BLaER1 (cell line): ENCODE measurements around the gene FBXL14.
"Not testable (repeated sequence)": the region's sequence is repeated elsewhere in the genome, so short reads cannot be mapped to it uniquely, and the experiment has no call there.

Source experiments
- H3K27ac ChIP-seq: shearing (Covaris generic); formaldehyde crosslinking; 2 replicates; pipeline ENCODE4 v1.8.1; 2022
- H3K27me3 ChIP-seq: shearing (Covaris generic); formaldehyde crosslinking; 2 replicates; pipeline ENCODE4 v1.8.1; 2022
- H3K36me3 ChIP-seq: shearing (Covaris generic); formaldehyde crosslinking; 2 replicates; pipeline ENCODE4 v1.8.1; 2022
- H3K4me1 ChIP-seq: shearing (Covaris generic); formaldehyde crosslinking; 2 replicates; pipeline ENCODE4 v1.8.1; 2022
- H3K4me2 ChIP-seq: shearing (Covaris generic); formaldehyde crosslinking; 2 replicates; pipeline ENCODE4 v1.8.1; 2022
- H3K4me3 ChIP-seq: shearing (Covaris generic); formaldehyde crosslinking; 2 replicates; pipeline ENCODE4 v1.8.1; 2022
- H3K9ac ChIP-seq: shearing (Covaris generic); formaldehyde crosslinking; 2 replicates; pipeline ENCODE4 v1.8.1; 2022
- H3K9me3 ChIP-seq: shearing (Covaris generic); formaldehyde crosslinking; 2 replicates; pipeline ENCODE4 v1.8.1; 2022
- H4K20me1 ChIP-seq: shearing (Covaris generic); formaldehyde crosslinking; 2 replicates; pipeline ENCODE4 v1.8.1; 2022
- Cebpa-rat ChIP-seq: shearing (Covaris generic); IDR thresholded peaks from 2 replicates; pipeline ENCODE4 v1.8.1; 2022

The FBXL14 gene

DNA sequence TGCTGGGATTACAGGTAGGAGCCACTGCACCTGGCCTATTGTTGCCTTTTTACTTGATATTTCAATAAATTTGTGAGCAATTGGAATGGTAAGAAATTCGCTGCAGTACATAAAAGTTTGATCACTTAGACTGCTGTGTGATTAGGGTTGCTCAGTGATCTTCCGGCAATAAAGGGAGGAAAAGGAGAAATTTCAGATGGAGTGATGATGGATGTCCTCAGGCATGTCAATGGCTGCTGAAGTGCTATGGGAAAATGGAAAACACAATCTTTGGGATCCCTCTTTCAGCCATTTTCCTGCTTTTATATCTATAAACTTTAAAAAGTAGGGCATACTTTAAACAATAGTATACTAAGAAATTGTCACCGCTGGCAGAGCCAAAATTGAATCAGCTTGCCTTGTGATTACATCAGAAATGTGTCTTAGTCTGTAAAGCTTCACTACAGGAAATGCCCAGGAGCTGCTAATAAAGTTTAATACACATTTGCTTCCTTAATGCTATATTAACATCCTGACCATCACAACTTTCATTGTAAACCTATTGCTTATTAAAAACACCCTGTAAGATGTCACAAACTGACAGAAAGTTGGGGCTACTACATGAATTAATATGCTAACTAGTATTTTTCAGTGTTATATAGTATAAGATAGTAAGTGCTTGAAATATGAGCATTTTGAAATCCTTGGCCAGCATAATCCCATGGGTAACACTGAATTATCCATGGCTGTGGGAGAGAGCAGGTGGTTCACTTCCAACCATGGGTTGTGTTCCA lies 13.7 kb upstream of the FBXL14 start:
- no peak for TF ChIP-seq Cebpa-rat
- Histone ChIP-seq H3K36me3 (no peaks in the 10 kb centered on the region), H3K9ac (no peak overlapping the region), H4K20me1 (no peaks in the 10 kb centered on the region), H3K9me3 (no peaks in the 10 kb centered on the region), H3K4me1 (peaks cover 14% of the 10 kb centered on the region), H3K4me3 (no peak overlapping the region), H3K27me3 (no peaks in the 10 kb centered on the region), H3K27ac (no peak overlapping the region), H3K4me2 (no peak overlapping the region)

DNA sequence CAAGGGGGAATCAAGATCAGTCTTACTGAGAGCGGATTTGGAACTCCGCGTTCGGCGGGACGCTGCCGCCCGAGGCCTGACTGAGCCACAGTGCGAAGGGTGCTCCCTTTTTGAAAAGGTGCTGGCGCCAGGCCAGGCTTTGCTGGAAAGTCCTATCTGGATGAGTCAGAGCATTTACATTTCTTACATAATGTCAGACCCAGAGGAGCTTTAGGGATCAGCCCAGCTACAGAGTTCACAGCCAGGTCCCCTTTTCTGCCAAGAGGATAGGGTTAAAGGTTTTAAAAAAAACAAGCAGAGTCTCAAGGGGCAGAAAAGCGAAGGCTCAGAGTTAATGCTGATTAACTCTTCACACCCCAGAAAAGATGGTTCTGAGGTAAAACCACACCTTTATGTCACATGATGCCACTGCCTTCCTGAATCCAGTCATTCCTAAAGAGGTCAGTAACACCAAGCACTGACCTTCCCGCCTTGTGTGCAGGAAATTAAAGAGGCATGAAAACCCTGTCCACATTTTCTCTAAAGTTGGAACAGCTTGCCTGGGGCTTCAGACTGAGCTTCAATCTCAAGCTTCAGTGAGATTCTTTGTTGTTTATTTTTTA lies 11.7 kb upstream of the FBXL14 start:
- Histone ChIP-seq H3K27ac (no peak overlapping the region), H3K27me3 (no peaks in the 10 kb centered on the region), H3K9me3 (no peaks in the 10 kb centered on the region), H3K4me3 (peak overlapping the region; percentile 61; the same call in 1 of the 2 replicates), H3K36me3 (no peaks in the 10 kb centered on the region), H3K9ac (peak overlapping the region; percentile 43; the same call in 1 of the 2 replicates), H4K20me1 (no peaks in the 10 kb centered on the region), H3K4me1 (peaks cover 30% of the 10 kb centered on the region), H3K4me2 (peak overlapping the region; percentile 92)
- TF ChIP-seq Cebpa-rat: no peak

DNA sequence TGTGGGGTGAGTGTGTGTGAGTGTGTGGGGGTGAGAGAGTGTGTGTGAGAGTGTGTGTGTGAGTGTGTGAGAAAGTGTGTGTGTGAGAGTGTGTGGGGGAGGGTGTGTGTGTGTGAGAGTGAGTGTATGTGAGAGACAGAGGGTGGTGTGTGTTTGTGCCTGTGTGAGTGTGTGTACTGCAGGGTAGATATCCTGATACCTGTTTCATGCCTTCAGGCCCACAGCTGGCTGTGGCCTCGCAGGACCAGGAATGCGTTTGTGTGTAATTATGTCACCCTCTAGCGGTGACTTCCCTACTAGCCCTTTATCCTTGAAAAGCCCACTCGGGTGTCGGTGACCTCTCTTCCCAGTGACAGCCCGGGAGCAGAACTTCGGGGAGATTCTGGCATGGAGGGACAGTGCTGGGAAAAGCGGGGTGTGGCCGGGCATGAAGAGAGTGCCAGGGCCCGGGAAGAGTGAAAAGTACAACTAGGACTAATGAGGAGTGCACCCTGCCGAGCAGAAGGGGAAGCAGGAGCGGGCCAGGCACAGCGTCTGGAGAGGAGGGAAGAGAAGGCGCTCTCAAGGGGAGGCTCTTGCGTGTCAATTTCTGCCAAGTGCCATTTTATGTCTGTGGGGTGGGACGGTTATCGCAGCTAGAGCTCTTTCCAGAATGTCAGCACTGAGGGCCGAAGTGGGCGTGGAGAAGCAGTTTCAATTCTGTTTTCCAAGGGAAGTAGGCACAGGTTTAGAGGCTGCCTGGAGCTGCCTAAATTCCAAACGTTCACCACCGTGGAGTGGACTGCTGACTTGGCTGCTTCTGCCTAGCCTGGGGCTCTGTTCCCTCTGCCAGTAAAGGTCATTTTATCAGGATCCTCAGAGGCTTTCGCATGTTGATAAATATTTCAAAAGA lies 11.0 kb upstream of the FBXL14 start:
- H3K4me3 ChIP-seq: peak overlapping the region; percentile 61
- H3K4me2 ChIP-seq: peak overlapping the region; percentile 92
- H3K9ac ChIP-seq: peak overlapping the region; percentile 43; the same call in 1 of the 2 replicates
- H3K27ac ChIP-seq: peak overlapping the region; percentile 1; the same call in 1 of the 2 replicates
- H4K20me1 ChIP-seq: no peaks in the 10 kb centered on the region
- peaks cover 32% of the 10 kb centered on the region for H3K4me1 ChIP-seq
- H3K27me3 ChIP-seq: no peaks in the 10 kb centered on the region
- TF ChIP-seq Cebpa-rat: no peak
- no peaks in the 10 kb centered on the region for H3K36me3 ChIP-seq
- no peaks in the 10 kb centered on the region for H3K9me3 ChIP-seq

DNA sequence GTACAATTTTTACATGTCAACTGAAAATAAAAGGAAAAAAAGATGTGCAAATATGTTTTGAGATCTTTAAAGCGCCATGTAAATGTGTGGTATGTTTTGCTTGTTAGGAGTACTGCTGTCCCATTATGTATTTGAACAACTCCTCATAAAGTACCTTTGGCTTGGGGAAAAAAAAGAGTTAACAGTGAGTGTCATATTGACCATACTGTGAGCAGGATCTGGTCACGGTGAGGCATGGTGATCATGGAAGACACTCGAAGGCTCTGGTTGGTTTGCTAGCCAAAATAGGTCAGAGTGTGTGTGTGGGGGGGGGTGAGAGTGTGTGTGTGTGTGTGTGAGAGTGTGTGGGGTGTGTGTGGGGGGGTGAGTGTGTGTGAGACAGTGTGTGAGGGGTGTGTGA lies 10.1 kb upstream of the FBXL14 start:
- no peaks in the 10 kb centered on the region for H3K9me3 ChIP-seq
- no peaks in the 10 kb centered on the region for H3K27me3 ChIP-seq
- H3K36me3 ChIP-seq: no peaks in the 10 kb centered on the region
- TF ChIP-seq Cebpa-rat: no peak
- no peak overlapping the region for H3K27ac ChIP-seq
- no peak overlapping the region for H3K4me2 ChIP-seq
- no peak overlapping the region for H3K4me3 ChIP-seq
- H3K9ac ChIP-seq: no peak overlapping the region
- peaks cover 32% of the 10 kb centered on the region for H3K4me1 ChIP-seq
- H4K20me1 ChIP-seq: no peaks in the 10 kb centered on the region

DNA sequence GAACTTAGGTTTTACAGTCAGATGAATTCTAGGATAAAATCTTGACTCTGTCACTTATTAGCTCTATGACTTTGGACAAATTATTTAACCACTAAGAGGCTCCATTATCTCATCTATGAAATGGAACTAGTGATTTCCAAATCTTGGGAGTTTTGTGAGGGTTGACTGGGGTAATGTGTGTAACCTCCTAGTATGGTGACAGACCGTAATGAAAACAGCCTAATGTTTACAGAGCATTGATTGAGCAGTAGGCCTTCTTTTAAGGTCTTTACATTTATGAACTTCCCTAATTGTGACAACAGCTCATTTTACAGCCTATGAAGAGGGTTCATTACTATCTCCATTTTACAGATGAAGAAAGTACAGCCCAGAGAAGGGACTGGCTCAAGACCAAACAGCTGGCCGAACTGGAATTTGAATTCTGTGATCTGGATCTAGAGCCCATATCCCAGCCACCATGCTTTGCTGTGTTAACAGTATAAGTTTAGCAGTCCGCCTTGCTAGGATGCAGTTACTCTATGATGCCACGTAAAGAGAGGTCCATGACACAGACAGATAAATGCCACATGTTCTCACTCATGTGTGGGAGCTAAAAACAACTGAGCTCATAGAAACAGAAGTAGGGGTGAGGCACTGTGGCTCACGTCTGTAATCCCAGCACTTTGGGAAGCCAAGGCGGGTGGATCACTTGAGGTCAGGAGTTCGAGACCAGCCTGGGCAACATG lies 9.1 kb upstream of the FBXL14 start:
- H3K4me2 ChIP-seq: no peak overlapping the region
- H3K4me1 ChIP-seq: peaks cover 32% of the 10 kb centered on the region
- no peak overlapping the region for H3K4me3 ChIP-seq
- no peaks in the 10 kb centered on the region for H3K27me3 ChIP-seq
- H3K9ac ChIP-seq: no peak overlapping the region
- no peaks in the 10 kb centered on the region for H3K9me3 ChIP-seq
- no peaks in the 10 kb centered on the region for H4K20me1 ChIP-seq
- no peaks in the 10 kb centered on the region for H3K36me3 ChIP-seq
- TF ChIP-seq Cebpa-rat: no peak
- H3K27ac ChIP-seq: no peak overlapping the region

DNA sequence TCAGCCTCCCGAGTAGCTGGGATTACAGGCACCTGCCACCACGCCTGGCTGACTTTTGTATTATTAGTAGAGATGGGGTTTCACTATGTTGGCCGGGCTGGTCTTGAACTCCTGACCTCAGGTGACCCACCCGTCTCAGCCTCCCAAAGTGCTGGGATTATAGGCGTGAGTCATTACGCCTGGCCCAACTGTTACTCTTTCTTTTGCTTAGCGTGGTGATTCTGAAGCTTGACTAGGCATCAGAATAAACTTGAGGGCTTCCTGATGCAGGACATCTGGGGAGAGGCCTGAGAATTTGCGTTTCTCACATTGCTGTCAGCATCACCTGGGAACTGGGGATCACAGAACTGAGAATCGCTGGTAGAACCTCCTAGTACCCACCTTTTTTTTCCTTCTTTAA lies 8.3 kb upstream of the FBXL14 start:
- not testable (repeated sequence) for H3K27ac ChIP-seq, H3K36me3 ChIP-seq, H3K4me3 ChIP-seq, H3K9me3 ChIP-seq, H3K27me3 ChIP-seq, H4K20me1 ChIP-seq, H3K9ac ChIP-seq
- peak overlapping the region; percentile 86; the same call in 1 of the 2 replicates for H3K4me2 ChIP-seq
- H3K4me1 ChIP-seq: peaks cover 32% of the 10 kb centered on the region

DNA sequence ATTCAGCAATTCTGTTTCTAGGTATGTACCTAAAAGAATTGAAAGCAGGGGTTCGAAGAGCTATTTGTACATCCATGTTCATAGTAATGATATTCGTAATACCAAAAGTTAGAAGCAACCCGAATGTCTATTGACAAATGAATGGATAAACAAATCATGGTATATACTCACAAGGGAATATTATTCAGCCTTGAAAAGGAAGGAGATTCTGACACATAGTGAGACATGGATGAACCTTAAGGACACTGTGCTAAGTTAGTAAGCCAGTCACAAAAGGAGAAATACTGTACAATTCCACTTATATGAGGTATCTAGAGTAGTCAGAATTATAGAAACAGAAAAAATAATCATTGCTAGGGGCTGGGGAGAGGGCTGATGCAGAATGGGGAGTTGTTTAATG lies 4.4 kb upstream of the FBXL14 start:
- Histone ChIP-seq H3K4me2 (no peak overlapping the region), H3K9me3 (no peaks in the 10 kb centered on the region), H4K20me1 (peaks cover 2% of the 10 kb centered on the region), H3K27me3 (no peaks in the 10 kb centered on the region), H3K9ac (no peak overlapping the region), H3K4me1 (peaks cover 32% of the 10 kb centered on the region), H3K27ac (no peak overlapping the region), H3K36me3 (no peaks in the 10 kb centered on the region), H3K4me3 (no peak overlapping the region)
- no peak for TF ChIP-seq Cebpa-rat

DNA sequence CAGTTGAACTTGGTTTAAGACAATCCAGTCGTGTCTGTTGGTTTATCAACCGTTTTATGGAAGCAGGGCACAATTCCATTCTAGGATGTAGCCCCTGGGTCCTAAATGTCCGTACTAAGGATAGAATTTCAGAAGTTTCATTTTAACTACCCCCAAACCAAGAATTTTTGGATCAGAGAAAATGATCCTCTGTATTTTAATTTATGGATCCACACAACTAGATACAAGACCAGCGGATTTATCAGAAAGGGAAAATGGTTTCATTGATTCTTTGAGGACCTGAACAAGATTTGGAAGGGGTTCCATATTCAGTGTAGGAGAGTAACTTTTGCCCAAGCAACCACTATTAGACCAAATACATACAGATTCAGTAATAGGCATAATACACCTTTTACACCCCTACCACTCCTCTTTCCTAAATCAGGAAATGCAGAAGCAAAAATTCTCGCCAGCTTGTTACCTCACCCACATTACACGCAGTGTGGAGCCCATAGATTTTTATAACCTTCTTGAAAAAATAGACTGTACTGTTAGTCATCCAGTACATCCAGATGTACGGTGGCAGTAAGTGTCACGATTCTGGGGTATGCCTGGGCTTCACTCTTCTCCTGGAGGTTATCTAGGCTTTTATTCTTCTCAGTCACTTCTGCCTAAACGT lies 1.4 kb upstream of the FBXL14 start:
- Histone ChIP-seq H3K4me2 (peak overlapping the region; percentile 98), H3K9ac (no peak overlapping the region), H3K4me1 (peaks cover 39% of the 10 kb centered on the region), H4K20me1 (peaks cover 31% of the 10 kb centered on the region), H3K27ac (no peak overlapping the region), H3K9me3 (no peaks in the 10 kb centered on the region), H3K27me3 (no peaks in the 10 kb centered on the region), H3K36me3 (no peaks in the 10 kb centered on the region), H3K4me3 (no peak overlapping the region)
- TF ChIP-seq Cebpa-rat: no peak

DNA sequence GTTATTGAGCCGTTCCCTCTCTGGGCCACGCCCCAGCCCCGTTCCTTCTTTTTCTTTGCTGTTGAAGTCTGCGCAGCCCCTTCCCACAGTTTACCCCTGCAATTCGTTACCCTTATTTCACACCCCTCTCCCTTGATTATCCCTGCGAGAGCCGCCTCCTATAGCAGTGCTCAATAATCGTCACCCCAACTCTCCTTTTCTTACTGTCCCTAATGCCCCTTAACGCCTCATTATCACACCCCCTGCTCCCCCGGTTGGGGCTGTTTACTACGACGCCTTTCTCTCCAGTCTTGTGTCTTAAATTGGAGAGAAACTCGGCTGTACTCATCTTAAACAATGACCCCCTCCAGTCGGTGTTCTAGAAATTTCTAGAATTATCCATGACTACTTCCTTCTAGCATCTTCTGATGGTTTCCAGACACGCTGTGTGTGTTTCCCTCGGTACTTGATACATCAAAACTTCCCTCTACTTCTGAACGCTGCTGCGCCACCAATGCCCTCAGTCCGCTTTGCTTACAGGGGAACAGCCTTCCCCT lies 713 bp upstream of the FBXL14 start:
- no peak for TF ChIP-seq Cebpa-rat
- Histone ChIP-seq H3K4me3 (peak overlapping the region; percentile 85), H3K4me2 (peak overlapping the region; percentile 98), H3K27ac (peak overlapping the region; percentile 96), H3K9me3 (no peaks in the 10 kb centered on the region), H3K36me3 (no peaks in the 10 kb centered on the region), H3K4me1 (peaks cover 46% of the 10 kb centered on the region), H4K20me1 (peaks cover 39% of the 10 kb centered on the region), H3K9ac (peak overlapping the region; percentile 92), H3K27me3 (no peaks in the 10 kb centered on the region)
